ENCODE measurements around the gene ZNF576.
A peak's percentile ranks its signal among the peaks of the same experiment; 100 is the strongest.
"Not testable (repeated sequence)": the region's sequence is repeated elsewhere in the genome, so short reads cannot be mapped to it uniquely, and the experiment has no call there.

The ZNF576 gene

GRCh38 chr19:43595999-43596841 is at the start of gene ZNF576, which contains the start of gene IRGQ:
ZNF576 (plus strand) TSS chr19:43596595; CDS start chr19:43597109, 514 bp downstream.
IRGQ (minus strand) TSS chr19:43596134; CDS start chr19:43595338, 796 bp downstream.
- peak; percentile 100 for DNase-seq (ENCODE audit: low spot score)

GRCh38 chr19:43547926-43548325 is 48.5 kb upstream of the ZNF576 start:
- not testable (repeated sequence) for DNase-seq (ENCODE audit: low spot score)

GRCh38 chr19:43548706-43549105 is 47.7 kb upstream of the ZNF576 start:
- no peak for DNase-seq (ENCODE audit: low spot score)

GRCh38 chr19:43551399-43552197 is 44.8 kb upstream of the ZNF576 start:
- no peak for DNase-seq (ENCODE audit: low spot score)

- no peak for DNase-seq (ENCODE audit: low spot score)
Observed at GRCh38 chr19:43552198-43552450, 44.3 kb upstream of the ZNF576 start.

GRCh38 chr19:43552616-43553015 is 43.8 kb upstream of the ZNF576 start:
- DNase-seq (ENCODE audit: low spot score) = no peak

GRCh38 chr19:43553656-43554055 is 42.7 kb upstream of the ZNF576 start:
- DNase-seq (ENCODE audit: low spot score) = no peak

GRCh38 chr19:43554317-43554895 is 42.0 kb upstream of the ZNF576 start:
- DNase-seq (ENCODE audit: low spot score) = no peak

GRCh38 chr19:43555185-43555770 is 41.1 kb upstream of the ZNF576 start:
- DNase-seq (ENCODE audit: low spot score) = peak; percentile 78

- no peak for DNase-seq (ENCODE audit: low spot score)
Observed at GRCh38 chr19:43560687-43561086, 35.7 kb upstream of the ZNF576 start.

- no peak for DNase-seq (ENCODE audit: low spot score)
Observed at GRCh38 chr19:43561139-43561970, 35.0 kb upstream of the ZNF576 start.

GRCh38 chr19:43562226-43562697 is 34.1 kb upstream of the ZNF576 start:
- DNase-seq (ENCODE audit: low spot score) = no peak

- DNase-seq (ENCODE audit: low spot score) = peak; percentile 66
Observed at GRCh38 chr19:43562698-43563241, 33.6 kb upstream of the ZNF576 start.

GRCh38 chr19:43563816-43564457 is 32.5 kb upstream of the ZNF576 start:
- DNase-seq (ENCODE audit: low spot score) = no peak

- no peak for DNase-seq (ENCODE audit: low spot score)
Observed at GRCh38 chr19:43564800-43565199, 31.6 kb upstream of the ZNF576 start.

- no peak for DNase-seq (ENCODE audit: low spot score)
Observed at GRCh38 chr19:43569657-43570056, 26.7 kb upstream of the ZNF576 start.

- DNase-seq (ENCODE audit: low spot score) = no peak
Observed at GRCh38 chr19:43570174-43570791, 26.1 kb upstream of the ZNF576 start.

- no peak for DNase-seq (ENCODE audit: low spot score)
Observed at GRCh38 chr19:43572171-43572588, 24.2 kb upstream of the ZNF576 start.

GRCh38 chr19:43574424-43575155 is 21.8 kb upstream of the ZNF576 start:
- DNase-seq (ENCODE audit: low spot score) = peak; percentile 15

Data from hematopoietic multipotent progenitor cell treated with erythropoietin and hydrocortisone succinate and interleukin-3 and kit ligand, for 15 days (in vitro differentiated cells).